LNCaP clone FGC (cell line): ENCODE data around the gene WNT4.
A peak's percentile ranks its signal among the peaks of the same experiment; 100 is the strongest.

Experiments used
- DNase-seq: peaks from one replicate; pipeline ENCODE4 v3.0.0-alpha.2; 2011; ENCODE audit warnings: low read depth
- H3K4me3 ChIP-seq: 2 replicates; pipeline ENCODE4 v1.5.1; 2011; ENCODE audit warnings: mild to moderate bottlenecking, low read depth, low read length, control low read depth
- CTCF ChIP-seq: IDR thresholded peaks from 2 replicates; pipeline ENCODE4 v1.5.1; 2012; ENCODE audit warnings: mild to moderate bottlenecking; ENCODE audit not compliant: control insufficient read depth, insufficient read depth; ENCODE audit errors: extremely low read depth

The WNT4 gene

DNA sequence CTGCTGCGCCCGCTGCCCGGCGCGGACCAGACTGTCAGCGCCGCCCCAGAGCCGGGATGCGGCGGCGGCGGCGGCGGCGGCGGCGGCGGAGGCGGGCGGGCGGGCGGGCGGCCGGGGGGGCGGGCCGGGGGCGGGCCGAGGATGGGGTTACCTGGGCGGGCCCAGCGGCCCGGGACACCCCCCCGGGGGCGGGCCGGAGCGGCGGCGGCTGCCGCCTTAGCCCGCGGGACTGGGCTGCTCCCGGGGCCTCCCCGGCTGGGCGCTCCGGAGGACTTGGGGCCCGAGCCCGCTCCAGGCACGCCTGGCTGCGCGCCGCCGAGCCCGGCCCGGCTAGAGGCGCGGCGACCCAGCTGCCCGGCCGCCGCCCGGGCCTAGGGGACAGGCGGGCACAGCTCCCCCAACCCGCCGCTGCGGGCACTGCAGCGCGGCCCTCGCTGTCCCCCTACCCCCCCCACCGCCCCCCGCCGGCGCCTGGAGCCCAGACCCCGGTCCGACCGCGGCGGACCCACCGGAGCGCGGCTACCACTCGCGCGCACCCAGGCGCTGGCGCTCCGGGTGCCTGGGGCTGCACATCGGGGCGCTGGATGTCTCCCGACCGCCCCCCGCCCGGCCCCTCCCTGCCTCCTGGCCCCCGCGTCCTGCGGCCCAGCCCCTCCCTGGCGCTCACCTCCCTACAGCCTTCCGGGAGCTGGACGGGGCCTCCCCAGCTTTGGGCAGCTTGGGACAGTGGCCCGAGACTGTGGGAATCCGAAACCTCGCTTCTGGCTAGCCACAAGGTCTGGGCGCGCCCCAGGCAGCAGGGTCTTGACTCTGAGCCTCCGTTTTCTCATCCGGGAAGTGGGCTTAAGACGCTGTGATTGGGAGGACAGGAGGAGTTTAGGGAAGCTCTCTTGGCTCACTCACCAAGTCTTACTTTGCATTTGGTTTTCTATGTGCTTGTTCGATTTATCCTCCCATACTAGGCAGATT, at the start of gene WNT4:
TSS of gene WNT4 (minus strand) at position 33 of the 969 bp plus-strand sequence. CDS start 175 bp downstream, outside the sequence.
- TF ChIP-seq CTCF = peak; percentile 19; the same call in 1 of the 2 replicates
- DNase-seq = no peak
- peak within 1 kb of the TSS; percentile 33 for H3K4me3 ChIP-seq

GRCh38 chr1:22190731-22191130, 47.8 kb upstream of the WNT4 start:
- no peak for DNase-seq
- no peak for TF ChIP-seq CTCF

GRCh38 chr1:22190251-22190650, 47.4 kb upstream of the WNT4 start:
- no peak for DNase-seq
- no peak overlapping the region for H3K4me3 ChIP-seq
- TF ChIP-seq CTCF = no peak

More at GRCh38 chr1:22190731-22191130, 47.8 kb upstream of the WNT4 start:
- no peak overlapping the region for H3K4me3 ChIP-seq

DNA sequence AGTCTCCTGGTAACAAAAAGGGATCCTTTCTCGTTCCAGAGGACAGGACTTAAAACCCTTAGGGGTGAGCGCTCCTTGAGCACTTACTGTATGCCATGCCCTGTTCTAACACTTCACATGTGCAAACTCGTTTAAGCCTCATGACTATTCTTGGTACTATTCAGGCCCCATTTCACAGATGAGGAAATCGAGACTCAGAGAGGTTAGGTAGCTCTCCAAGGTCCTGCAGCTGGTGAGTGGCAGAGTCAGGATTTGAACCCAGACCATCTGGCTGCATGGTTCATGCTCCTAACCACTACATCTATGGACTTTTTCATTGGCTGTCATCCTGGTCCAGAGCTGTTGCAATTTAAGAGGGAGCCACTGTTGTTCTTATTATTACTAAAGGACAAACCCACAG, 46.7 kb upstream of the WNT4 start:
- no peak for DNase-seq
- TF ChIP-seq CTCF = no peak
- no peak overlapping the region for H3K4me3 ChIP-seq

- no peak overlapping the region for H3K4me3 ChIP-seq
- TF ChIP-seq CTCF = no peak
- no peak for DNase-seq
Measured at GRCh38 chr1:22188914-22189313, 46.0 kb upstream of the WNT4 start.

DNA sequence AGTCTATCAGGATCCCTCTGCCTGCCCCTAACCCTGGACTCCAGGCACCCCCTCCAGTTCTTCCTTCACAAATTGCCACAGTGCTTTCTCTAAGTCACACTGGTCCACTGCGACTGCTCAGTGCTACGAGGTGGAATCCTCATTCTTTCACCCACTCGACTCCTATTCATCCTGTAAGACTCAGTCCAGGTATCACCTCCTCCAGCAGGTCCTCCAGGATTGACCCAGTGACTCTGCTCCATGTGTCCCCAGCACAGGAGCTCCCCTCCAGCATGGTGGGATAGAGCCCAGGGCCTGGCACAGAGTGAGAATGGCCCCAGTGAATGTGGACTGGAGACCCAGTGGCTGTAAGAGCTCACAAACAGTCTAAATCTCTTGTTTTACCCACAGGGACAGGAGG, 45.5 kb upstream of the WNT4 start:
- H3K4me3 ChIP-seq = no peak overlapping the region
- no peak for DNase-seq
- TF ChIP-seq CTCF = no peak
